ENCODE results near the gene HUWE1.

- TF ChIP-seq, protein P1, sequence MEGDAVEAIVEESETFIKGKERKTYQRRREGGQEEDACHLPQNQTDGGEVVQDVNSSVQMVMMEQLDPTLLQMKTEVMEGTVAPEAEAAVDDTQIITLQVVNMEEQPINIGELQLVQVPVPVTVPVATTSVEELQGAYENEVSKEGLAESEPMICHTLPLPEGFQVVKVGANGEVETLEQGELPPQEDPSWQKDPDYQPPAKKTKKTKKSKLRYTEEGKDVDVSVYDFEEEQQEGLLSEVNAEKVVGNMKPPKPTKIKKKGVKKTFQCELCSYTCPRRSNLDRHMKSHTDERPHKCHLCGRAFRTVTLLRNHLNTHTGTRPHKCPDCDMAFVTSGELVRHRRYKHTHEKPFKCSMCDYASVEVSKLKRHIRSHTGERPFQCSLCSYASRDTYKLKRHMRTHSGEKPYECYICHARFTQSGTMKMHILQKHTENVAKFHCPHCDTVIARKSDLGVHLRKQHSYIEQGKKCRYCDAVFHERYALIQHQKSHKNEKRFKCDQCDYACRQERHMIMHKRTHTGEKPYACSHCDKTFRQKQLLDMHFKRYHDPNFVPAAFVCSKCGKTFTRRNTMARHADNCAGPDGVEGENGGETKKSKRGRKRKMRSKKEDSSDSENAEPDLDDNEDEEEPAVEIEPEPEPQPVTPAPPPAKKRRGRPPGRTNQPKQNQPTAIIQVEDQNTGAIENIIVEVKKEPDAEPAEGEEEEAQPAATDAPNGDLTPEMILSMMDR (IDR thresholded peaks at IDR 0.05): no peak
- TF ChIP-seq POLR2A (IDR thresholded peaks at IDR 0.05): no peak
Observed at GRCh38 chrX:53556868-53557267, 129.7 kb downstream of the HUWE1 start.
